UCSD-AML1 (cell line): ENCODE results near the gene MIPEP.

ENCODE experiments used
- DNase-seq: peaks from one replicate; lab custom pipeline; 2025; ENCODE audit not compliant: unreplicated experiment; lab: John Stamatoyannopoulos, UW

MIPEP gene

DNA sequence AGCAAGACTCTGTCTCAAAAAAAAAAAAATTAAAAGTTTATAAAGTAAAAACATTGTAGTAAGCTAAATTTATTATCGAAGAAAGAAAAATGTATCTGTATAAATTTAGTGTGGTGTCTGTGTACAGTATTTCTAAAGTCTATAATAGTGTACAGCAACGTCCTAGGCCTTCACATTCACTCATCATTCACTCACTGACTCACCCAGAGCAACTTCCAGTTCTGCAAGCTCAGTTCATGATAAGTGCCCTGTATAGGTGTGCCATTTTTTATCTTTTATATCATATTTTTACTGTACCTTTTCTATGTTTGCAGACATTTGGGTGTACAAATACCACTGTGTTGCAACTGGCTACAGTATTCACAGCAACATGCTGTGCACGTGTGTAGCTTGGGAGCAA, 200.9 kb downstream of the MIPEP start:
- DNase-seq: no peak

DNA sequence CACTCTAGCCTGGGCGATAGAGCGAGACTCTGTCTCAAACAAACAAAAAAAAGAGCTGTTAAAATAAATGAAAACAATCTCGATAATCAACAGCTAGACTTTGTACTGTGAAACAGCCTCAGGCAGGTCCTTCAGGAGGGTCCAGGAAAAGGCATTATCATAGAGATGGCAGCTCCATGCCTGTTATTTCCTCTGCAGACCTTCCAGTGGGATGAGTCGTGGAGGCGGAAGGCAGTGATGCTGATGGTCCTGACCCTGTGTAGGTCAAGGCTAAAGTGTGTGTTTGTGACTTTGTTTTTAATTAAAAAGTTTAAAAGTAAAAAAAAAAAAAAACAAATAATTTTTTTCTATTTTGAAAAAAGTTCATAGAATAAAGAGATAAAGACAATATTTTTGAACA, 201.6 kb downstream of the MIPEP start:
- no peak for DNase-seq

DNA sequence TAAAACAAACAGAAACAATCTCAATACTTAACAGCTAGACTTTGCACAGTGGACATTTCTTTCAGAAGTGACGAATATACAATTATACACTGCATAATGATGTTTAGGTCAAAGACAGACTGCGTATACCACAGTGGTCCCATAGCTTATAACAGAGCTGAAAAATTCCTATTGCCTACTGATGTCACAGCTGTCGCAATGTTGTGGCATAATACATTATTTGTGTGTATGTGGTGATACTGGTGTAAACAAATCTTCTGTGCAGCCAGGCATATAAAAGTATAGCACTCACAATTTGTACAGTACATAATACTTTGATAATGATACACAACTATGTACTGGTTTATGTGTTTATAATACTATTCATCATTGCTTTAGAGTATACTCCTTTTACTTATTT, 202.3 kb downstream of the MIPEP start:
- DNase-seq: no peak

DNA sequence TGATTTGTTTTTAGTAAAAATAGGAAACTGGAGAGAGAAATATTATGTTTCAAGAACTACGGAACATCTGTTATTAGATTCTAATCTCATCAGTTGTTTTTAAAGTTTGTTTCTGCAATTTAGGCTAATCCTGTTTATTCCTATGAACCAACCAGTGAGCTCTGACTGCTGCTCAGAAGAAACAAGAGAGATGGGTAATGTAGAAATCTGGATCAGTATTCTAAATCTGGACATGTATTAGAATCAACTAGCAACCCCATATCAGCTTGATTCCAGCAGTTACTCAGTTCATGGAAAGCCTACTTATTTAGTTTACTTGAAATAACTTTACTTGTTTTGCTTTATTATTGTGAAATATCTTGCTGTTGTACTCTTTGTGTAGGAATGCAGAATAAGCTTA, 203.8 kb downstream of the MIPEP start:
- no peak for DNase-seq

DNA sequence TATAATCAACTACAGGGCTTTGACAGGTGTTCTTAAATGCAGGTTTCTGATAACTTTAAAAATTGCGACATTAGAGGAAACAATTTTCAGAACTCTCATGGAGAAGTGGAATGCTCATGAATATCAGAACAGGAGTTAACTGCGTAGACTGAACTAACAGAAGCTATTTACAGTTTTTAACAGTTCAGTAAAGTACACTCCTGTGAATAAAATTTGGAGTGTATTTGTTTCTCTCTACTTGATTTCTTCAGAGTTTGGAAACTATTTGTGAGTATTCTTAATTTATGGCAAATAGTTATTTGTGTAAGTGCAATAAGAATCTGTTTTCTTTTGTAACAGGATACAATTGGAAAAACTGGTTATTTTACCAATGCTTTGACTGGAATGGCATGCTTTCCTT, 204.6 kb downstream of the MIPEP start:
- no peak for DNase-seq

DNA sequence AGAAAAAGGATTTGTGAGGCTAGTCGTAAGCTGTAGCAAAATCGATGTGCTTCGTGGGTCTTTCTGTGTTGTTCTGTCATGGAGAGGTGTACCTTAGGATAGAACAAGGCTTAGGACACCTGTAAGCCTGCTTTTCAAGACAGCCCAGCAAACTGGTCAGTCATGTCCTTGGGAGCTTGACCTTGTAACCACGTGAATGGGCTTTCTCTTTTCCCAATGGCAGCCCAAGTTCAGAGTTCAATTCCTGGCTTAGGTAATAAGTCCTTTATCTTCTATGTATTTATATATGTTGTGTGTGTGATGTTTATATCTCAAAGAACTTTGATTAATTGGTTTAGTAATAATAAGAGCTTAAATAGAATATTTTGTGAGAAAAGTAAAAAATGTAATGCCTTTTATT, 206.1 kb downstream of the MIPEP start:
- no peak for DNase-seq

DNA sequence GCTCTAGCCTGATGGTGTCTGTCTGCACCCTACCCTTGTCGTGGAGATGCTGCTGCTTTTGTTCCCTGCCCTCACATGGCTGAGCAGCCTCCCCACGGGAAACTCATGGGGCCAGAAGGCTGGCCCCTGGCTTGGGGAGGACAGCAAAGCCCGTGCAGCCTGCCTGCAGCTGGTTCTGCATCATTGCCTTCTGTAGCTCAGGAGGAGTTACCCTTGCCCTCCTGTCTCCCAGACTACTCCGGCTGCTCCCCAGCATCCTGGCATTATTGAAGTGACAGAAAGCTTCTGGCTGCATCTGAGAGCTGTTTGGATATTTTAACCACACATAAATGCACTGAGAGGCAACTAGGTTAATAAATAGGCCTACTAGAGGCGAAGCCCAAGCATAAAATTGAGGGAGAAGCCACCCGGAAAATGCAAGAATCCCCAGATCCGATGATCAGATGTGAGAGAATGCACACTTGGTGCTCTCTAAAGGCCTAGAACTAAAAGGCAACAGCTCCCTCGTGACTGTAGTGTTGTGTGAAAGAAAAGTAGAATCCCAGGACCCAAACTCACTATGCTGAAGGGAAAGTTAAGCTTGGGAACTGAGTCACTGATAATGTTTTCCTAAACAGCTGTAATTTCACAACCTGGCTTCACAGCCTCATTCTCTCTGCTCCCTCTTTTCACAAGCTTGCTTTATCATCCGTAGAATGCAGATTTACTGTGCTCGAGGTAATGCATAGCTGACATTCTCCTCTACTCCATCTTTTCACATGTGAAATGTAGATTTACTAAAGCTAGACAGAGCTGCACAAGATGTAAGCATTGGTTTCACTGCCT, 208.1 kb downstream of the MIPEP start:
- no peak for DNase-seq
